ENCODE measurements around the gene CNTNAP2. TPM values are rescaled to one million over a fixed set of nuclear protein-coding genes. Genes with fewer than 3 reads are reported as not detected.

CNTNAP2 gene
- total RNA-seq, 1 experiment from 2014 or later: 42.5 TPM

DNA sequence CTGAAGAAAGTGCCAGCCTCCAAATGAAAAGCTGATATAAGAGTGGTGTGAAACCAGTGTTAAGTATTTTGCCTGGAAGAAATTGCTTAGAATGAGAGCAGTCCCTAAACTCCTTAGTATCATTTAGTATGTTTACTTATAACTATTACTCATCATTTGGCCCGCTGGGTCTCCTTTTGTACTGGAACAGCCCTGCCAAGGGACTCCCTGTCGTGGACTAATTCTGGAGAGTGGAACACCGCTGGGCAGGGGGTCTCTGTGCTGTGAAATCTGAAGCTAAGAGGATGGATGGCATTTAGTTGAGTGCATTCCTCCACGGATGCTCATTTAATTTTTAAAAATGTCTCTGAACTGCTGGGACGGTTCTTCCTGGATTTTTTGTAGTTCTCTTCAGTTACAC lies 1584.1 kb downstream of the CNTNAP2 start:
- Histone ChIP-seq H3K4me3 (ENCODE audit: low read depth, low read length) (no peak overlapping the region), H3K4me1 (no peaks in the 10 kb centered on the region), H3K9me3 (peaks cover 3% of the 10 kb centered on the region; the same call in 1 of the 2 replicates), H3K27me3 (replicated peaks; ENCODE audit: control insufficient read depth, insufficient read depth, low read length) (no peaks in the 10 kb centered on the region), H3K36me3 (ENCODE audit: control insufficient read depth, insufficient read depth, low read length) (no peaks in the 10 kb centered on the region)
- intact Hi-C loops (cut with micrococcal nuclease; ENCODE audit: unreplicated experiment): no loop called here
- no peaks in the 10 kb centered on the region for H3K36me3 Mint-ChIP-seq (ENCODE audit: insufficient read depth, unreplicated experiment)
- no peaks in the 10 kb centered on the region for H3K4me1 Mint-ChIP-seq (ENCODE audit: low read depth, unreplicated experiment)
- POLR2A ChIA-PET: no interaction called here
- no TSS peak for BruUV-seq (replicated peaks)
- CTCF ChIA-PET: no interaction called here
- TF ChIP-seq, protein P1, sequence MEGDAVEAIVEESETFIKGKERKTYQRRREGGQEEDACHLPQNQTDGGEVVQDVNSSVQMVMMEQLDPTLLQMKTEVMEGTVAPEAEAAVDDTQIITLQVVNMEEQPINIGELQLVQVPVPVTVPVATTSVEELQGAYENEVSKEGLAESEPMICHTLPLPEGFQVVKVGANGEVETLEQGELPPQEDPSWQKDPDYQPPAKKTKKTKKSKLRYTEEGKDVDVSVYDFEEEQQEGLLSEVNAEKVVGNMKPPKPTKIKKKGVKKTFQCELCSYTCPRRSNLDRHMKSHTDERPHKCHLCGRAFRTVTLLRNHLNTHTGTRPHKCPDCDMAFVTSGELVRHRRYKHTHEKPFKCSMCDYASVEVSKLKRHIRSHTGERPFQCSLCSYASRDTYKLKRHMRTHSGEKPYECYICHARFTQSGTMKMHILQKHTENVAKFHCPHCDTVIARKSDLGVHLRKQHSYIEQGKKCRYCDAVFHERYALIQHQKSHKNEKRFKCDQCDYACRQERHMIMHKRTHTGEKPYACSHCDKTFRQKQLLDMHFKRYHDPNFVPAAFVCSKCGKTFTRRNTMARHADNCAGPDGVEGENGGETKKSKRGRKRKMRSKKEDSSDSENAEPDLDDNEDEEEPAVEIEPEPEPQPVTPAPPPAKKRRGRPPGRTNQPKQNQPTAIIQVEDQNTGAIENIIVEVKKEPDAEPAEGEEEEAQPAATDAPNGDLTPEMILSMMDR (IDR thresholded peaks at IDR 0.05; ENCODE audit: insufficient read depth in 1 of 2, low read depth in 1 of 2, low read length in 1 of 2, severe bottlenecking in 1 of 2, unreplicated experiment in 1 of 2): no peak
- DNase-seq: no peak
- H3K4me3 Mint-ChIP-seq (ENCODE audit: unreplicated experiment): no peak overlapping the region
- no peak overlapping the region for H3K27ac Mint-ChIP-seq (ENCODE audit: unreplicated experiment)
- H3K9me3 Mint-ChIP-seq (ENCODE audit: unreplicated experiment): peaks cover 9% of the 10 kb centered on the region
- peaks cover 6% of the 10 kb centered on the region for H3K27me3 Mint-ChIP-seq (ENCODE audit: insufficient read depth, unreplicated experiment)

DNA sequence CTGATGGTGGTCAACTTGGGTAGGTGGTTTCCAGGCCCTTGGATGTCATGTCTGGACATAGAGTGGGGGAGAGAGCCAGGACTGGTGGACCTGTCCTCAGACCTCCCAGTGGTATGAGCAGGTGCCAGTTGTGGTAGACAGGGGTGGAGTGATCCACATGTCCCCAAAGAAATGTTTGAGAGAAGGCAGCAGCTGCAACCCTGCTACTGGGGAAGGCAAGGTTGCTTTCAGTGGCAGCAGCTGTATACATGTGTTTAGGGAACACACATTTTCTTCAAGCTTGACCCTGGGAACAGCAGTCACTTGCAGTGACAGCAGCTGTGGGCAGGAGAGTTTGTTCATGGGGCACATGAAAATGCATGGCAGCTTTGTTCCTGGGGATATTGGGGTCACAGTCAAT lies 1591.3 kb downstream of the CNTNAP2 start:
- ChIA-PET POLR2A (no interaction called here), CTCF (no interaction called here)
- Histone ChIP-seq H3K27me3 (replicated peaks; ENCODE audit: control insufficient read depth, insufficient read depth, low read length) (no peaks in the 10 kb centered on the region), H3K4me1 (no peaks in the 10 kb centered on the region), H3K4me3 (ENCODE audit: low read depth, low read length) (no peak overlapping the region), H3K36me3 (ENCODE audit: control insufficient read depth, insufficient read depth, low read length) (no peaks in the 10 kb centered on the region), H3K9me3 (peaks cover 4% of the 10 kb centered on the region; the same call in 1 of the 2 replicates)
- Mint-ChIP-seq H3K27ac (ENCODE audit: unreplicated experiment) (no peak overlapping the region), H3K4me1 (ENCODE audit: low read depth, unreplicated experiment) (no peaks in the 10 kb centered on the region), H3K4me3 (ENCODE audit: unreplicated experiment) (no peak overlapping the region), H3K36me3 (ENCODE audit: insufficient read depth, unreplicated experiment) (no peaks in the 10 kb centered on the region), H3K27me3 (ENCODE audit: insufficient read depth, unreplicated experiment) (peaks cover 4% of the 10 kb centered on the region), H3K9me3 (ENCODE audit: unreplicated experiment) (peaks cover 9% of the 10 kb centered on the region)
- intact Hi-C loops (cut with micrococcal nuclease; ENCODE audit: unreplicated experiment): no loop called here
- DNase-seq: no peak
- TF ChIP-seq, protein P1 (IDR thresholded peaks at IDR 0.05; ENCODE audit: insufficient read depth in 1 of 2, low read depth in 1 of 2, low read length in 1 of 2, severe bottlenecking in 1 of 2, unreplicated experiment in 1 of 2): no peak
- BruUV-seq (replicated peaks): no TSS peak

DNA sequence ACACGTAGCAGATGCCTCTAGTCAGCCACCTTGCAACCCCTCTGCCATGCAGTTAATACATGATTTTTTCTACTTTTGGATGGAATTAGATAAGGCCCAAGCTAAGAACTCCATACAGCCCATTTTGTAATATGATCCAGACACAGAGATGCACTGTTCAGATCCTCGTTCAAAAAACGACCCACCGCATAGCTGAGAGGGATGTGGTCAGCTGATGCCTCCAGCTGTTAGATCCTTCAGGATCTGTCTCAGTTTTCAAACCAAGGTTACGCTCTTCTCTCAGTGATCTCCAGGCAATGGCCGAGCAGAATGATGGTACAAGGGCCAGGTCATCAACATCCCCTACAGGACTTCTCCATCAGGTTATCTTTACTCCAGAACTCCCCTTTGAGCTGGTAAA lies 1592.3 kb downstream of the CNTNAP2 start:
- CTCF ChIA-PET: no interaction called here
- Mint-ChIP-seq H3K4me1 (ENCODE audit: low read depth, unreplicated experiment) (no peaks in the 10 kb centered on the region), H3K9me3 (ENCODE audit: unreplicated experiment) (peaks cover 9% of the 10 kb centered on the region), H3K4me3 (ENCODE audit: unreplicated experiment) (no peak overlapping the region), H3K36me3 (ENCODE audit: insufficient read depth, unreplicated experiment) (no peaks in the 10 kb centered on the region), H3K27me3 (ENCODE audit: insufficient read depth, unreplicated experiment) (peaks cover 5% of the 10 kb centered on the region), H3K27ac (ENCODE audit: unreplicated experiment) (no peak overlapping the region)
- Histone ChIP-seq H3K27me3 (replicated peaks; ENCODE audit: control insufficient read depth, insufficient read depth, low read length) (no peaks in the 10 kb centered on the region), H3K4me1 (no peaks in the 10 kb centered on the region), H3K36me3 (ENCODE audit: control insufficient read depth, insufficient read depth, low read length) (no peaks in the 10 kb centered on the region), H3K9me3 (peaks cover 4% of the 10 kb centered on the region; the same call in 1 of the 2 replicates), H3K4me3 (ENCODE audit: low read depth, low read length) (no peak overlapping the region)
- POLR2A ChIA-PET: no interaction called here
- TF ChIP-seq, protein P1 (IDR thresholded peaks at IDR 0.05; ENCODE audit: insufficient read depth in 1 of 2, low read depth in 1 of 2, low read length in 1 of 2, severe bottlenecking in 1 of 2, unreplicated experiment in 1 of 2): no peak
- intact Hi-C loops (cut with micrococcal nuclease; ENCODE audit: unreplicated experiment): no loop called here
- no peak for DNase-seq
- BruUV-seq (replicated peaks): no TSS peak

Measured in Caco-2 (cell line).